Lung microvascular endothelial cell (primary cell): Measurements from ENCODE around the gene PCDHGB5. TPM values are rescaled to one million over a fixed set of nuclear protein-coding genes. Genes with fewer than 3 reads are reported as not detected.
"Not testable (repeated sequence)": the region's sequence is repeated elsewhere in the genome, so short reads cannot be mapped to it uniquely, and the experiment has no call there.

ENCODE experiments used
- DNase-seq, 2 donors: peaks; one replicate each; pipeline versions ENCODE4 v3.0.0 to v3.0.0-alpha.2; 2010; ENCODE audit warnings: low read depth in 2 of 2
- total RNA-seq: library from RNA; depleted of rRNA; stranded (reverse); fragments of >200 nt; gene quantifications from 2 replicates; pipeline ENCODE4 v1.2.1, GENCODE V29; 2014

PCDHGB5 gene
- total RNA-seq, 1 donor from 2014 or later = 9.5 TPM

DNA sequence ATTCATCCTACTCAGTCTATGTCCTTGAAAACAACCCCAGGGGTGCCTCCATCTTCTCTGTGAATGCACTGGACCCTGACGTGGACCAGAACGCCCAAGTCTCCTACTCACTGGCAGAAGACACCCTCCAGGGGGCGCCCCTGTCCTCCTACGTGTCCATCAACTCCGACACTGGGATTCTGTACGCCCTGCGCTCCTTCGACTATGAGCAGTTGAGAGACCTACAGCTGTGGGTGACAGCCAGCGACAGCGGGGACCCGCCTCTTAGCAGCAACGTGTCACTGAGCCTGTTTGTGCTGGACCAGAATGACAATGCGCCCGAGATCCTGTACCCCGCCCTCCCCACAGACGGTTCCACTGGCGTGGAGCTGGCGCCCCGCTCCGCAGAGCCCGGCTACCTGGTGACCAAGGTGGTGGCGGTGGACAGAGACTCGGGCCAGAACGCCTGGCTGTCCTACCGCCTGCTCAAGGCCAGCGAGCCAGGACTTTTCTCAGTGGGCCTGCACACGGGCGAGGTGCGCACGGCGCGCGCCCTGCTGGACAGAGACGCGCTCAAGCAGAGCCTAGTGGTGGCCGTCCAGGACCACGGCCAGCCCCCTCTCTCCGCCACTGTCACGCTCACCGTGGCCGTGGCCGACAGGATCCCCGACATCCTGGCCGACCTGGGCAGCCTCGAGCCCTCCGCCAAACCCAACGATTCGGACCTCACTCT lies 22.1 kb upstream of the PCDHGB5 start:
- DNase-seq = not testable (repeated sequence)

- DNase-seq = peak; percentile 40 to 52
Observed at GRCh38 chr5:141382469-141383294, 15.1 kb upstream of the PCDHGB5 start, which contains the start of gene PCDHGA7. Gene PCDHGA7, plus strand, starts transcription at chr5:141382742. Its CDS starts 158 bp downstream, at chr5:141382900.

GRCh38 chr5:141383345-141383744 lies 14.4 kb upstream of the PCDHGB5 start:
- DNase-seq = no peak

- no peak for DNase-seq
Observed at GRCh38 chr5:141384471-141385267, 13.1 kb upstream of the PCDHGB5 start.

- peak; percentile 46 to 75 for DNase-seq
Observed at GRCh38 chr5:141387557-141388311, 10.0 kb upstream of the PCDHGB5 start, which contains the start of gene PCDHGB4. Gene PCDHGB4, plus strand, starts transcription at chr5:141387698. Its CDS starts 187 bp downstream, at chr5:141387885.

GRCh38 chr5:141388661-141389060 lies 9.1 kb upstream of the PCDHGB5 start:
- DNase-seq = no peak

GRCh38 chr5:141389153-141390042 lies 8.3 kb upstream of the PCDHGB5 start:
- no peak for DNase-seq

- no peak for DNase-seq
Observed at GRCh38 chr5:141392429-141393198, 5.1 kb upstream of the PCDHGB5 start, which contains the start of gene PCDHGA8. Gene PCDHGA8, plus strand, starts transcription at chr5:141392633. Its CDS starts 181 bp downstream, at chr5:141392814.

DNA sequence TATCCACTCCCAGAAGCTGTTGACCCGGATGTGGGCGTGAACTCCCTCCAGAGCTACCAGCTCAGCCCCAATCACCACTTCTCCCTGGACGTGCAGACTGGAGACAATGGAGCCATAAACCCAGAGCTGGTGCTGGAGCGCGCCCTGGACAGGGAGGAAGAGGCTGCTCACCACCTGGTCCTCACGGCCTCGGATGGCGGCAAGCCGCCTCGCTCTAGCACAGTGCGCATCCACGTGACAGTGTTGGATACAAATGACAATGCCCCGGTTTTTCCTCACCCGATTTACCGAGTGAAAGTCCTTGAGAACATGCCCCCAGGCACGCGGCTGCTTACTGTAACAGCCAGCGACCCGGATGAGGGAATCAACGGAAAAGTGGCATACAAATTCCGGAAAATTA lies 4.5 kb upstream of the PCDHGB5 start:
- no peak for DNase-seq

- DNase-seq = not testable (repeated sequence)
Observed at GRCh38 chr5:141394401-141395187, 3.2 kb upstream of the PCDHGB5 start.

GRCh38 chr5:141398608-141399007 lies 861 bp downstream of the PCDHGB5 start:
- DNase-seq = no peak

- no peak for DNase-seq
Observed at GRCh38 chr5:141399555-141400258, 2.0 kb downstream of the PCDHGB5 start.

GRCh38 chr5:141402553-141403243 lies 5.0 kb downstream of the PCDHGB5 start, which contains the start of gene PCDHGA9:
Gene PCDHGA9, plus strand, starts transcription at chr5:141402778. Its CDS starts 175 bp downstream, at chr5:141402953.
- peak; percentile 35 to 45 for DNase-seq

GRCh38 chr5:141403387-141403786 lies 5.6 kb downstream of the PCDHGB5 start:
- no peak for DNase-seq

GRCh38 chr5:141407790-141408505 lies 10.2 kb downstream of the PCDHGB5 start, which contains the start of gene PCDHGB6:
Gene PCDHGB6, plus strand, starts transcription at chr5:141408021. Its CDS starts 182 bp downstream, at chr5:141408203.
- peak; percentile 50 to 67 for DNase-seq
